ENCODE data around the gene FAR1. TPM values are rescaled to one million over a fixed set of nuclear protein-coding genes. Genes with fewer than 3 reads are reported as not detected.

The FAR1 gene
- total and polyA plus RNA-seq, 11 donors: 10.9 to 50.2 (median 30.7) TPM

DNA sequence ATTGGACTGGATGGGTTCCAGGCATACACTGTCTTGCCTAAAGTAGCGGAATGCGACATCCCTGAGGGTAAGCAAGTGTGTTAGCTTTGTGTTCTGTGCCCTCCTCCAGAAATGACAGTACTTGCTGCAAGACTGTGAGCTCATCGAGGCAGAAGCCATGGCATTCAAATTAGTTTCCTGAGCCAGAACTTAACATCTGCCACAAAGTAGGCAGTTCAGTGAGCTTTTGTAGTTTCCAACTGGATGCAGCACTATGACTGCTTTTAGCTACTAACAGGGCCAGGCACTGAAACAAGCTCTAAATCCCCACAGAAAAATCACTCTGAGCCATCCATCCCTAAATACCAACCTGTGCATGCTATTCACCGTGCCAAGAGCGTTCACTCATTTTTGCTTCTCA lies 1.2 kb upstream of the FAR1 start:
- H3K36me3 ChIP-seq: no peaks in the 10 kb centered on the region
- ATAC-seq: no peak
- intact Hi-C loops (cut with DNase I): no loop called here
- no peaks in the 10 kb centered on the region for H3K9me3 ChIP-seq
- H3K4me1 ChIP-seq: peaks cover 0 to 38% (median 20%) of the 10 kb centered on the region in 12 donors
- H3K27me3 ChIP-seq: no peaks in the 10 kb centered on the region
- no peak for DNase-seq
- peak overlapping the region in 9 of 12 donors; percentile 72 to 96 (median 89) for H3K4me3 ChIP-seq
- peak overlapping the region in 4 of 12 donors; percentile 86 to 92 (median 91) for H3K27ac ChIP-seq
- no peak for TF ChIP-seq CTCF (IDR thresholded peaks at IDR 0.05)
- TF ChIP-seq POLR2A (IDR thresholded peaks at IDR 0.05): no peak
- WGBS, 4 donors: 67 to 76% (median 74%) methylated on average over 5 of the region's 5 CpGs

GRCh38 chr11:13667795-13668101 lies 720 bp upstream of the FAR1 start:
- H3K4me1 ChIP-seq: peaks cover 0 to 43% (median 20%) of the 10 kb centered on the region in 12 donors
- no peaks in the 10 kb centered on the region for H3K36me3 ChIP-seq
- peak overlapping the region; percentile 56 to 92 (median 90) for H3K27ac ChIP-seq
- H3K4me3 ChIP-seq: peak overlapping the region; percentile 36 to 96 (median 88)
- DNase-seq (no peak), ATAC-seq (no peak)
- TF ChIP-seq POLR2A (IDR thresholded peaks at IDR 0.05) (no peak), CTCF (IDR thresholded peaks at IDR 0.05) (no peak)
- intact Hi-C loops (cut with DNase I): no loop called here
- no peaks in the 10 kb centered on the region for H3K27me3 ChIP-seq
- H3K9me3 ChIP-seq: no peaks in the 10 kb centered on the region
- WGBS, 4 donors: 4 to 11% (median 7%) methylated on average over 15 of the region's 15 CpGs

DNA sequence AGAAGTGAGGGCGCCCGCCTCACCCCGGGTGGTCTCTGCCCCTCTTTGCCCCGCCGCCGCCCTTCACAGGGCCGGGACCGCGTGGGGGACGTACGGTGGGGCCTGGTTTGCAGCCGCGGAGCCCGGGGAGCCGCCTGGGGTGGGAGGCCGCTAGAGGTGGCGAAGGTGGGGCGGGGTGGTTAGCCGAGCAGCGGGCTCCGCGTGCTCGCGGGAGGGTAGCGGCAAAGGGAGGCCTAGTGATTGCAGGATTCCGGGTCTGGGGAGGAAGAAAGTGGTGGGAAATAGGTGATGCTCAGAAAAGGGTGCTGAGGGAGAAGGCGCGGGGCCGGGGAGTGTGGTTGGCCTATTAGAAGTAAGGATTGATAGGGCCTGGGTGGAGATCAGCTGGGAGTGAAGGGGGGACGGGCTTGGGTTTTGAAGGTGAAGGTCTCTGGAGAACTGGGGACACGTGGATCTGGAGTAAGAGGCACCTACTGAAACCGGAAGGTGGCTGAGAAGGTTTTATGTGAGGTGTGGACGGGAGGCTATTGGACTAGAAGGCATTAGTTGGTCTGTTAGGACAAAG lies 571 bp downstream of the FAR1 start:
- peaks cover 0 to 55% (median 20%) of the 10 kb centered on the region in 12 donors for H3K4me1 ChIP-seq
- ATAC-seq (peak in 2 of 4 donors; percentile 11 to 31), DNase-seq (peak in 3 of 5 donors; percentile 38 to 59 (median 44))
- TF ChIP-seq CTCF (IDR thresholded peaks at IDR 0.05) (no peak), POLR2A (IDR thresholded peaks at IDR 0.05) (no peak)
- H3K4me3 ChIP-seq: peak overlapping the region; percentile 72 to 98 (median 90)
- H3K27me3 ChIP-seq: no peaks in the 10 kb centered on the region
- peak overlapping the region; percentile 66 to 92 (median 90) for H3K27ac ChIP-seq
- H3K36me3 ChIP-seq: no peaks in the 10 kb centered on the region
- no peaks in the 10 kb centered on the region for H3K9me3 ChIP-seq
- intact Hi-C loops (cut with DNase I): no loop called here
- WGBS, 4 donors: 1% methylated on average over 22 to 33 of the region's 33 CpGs

DNA sequence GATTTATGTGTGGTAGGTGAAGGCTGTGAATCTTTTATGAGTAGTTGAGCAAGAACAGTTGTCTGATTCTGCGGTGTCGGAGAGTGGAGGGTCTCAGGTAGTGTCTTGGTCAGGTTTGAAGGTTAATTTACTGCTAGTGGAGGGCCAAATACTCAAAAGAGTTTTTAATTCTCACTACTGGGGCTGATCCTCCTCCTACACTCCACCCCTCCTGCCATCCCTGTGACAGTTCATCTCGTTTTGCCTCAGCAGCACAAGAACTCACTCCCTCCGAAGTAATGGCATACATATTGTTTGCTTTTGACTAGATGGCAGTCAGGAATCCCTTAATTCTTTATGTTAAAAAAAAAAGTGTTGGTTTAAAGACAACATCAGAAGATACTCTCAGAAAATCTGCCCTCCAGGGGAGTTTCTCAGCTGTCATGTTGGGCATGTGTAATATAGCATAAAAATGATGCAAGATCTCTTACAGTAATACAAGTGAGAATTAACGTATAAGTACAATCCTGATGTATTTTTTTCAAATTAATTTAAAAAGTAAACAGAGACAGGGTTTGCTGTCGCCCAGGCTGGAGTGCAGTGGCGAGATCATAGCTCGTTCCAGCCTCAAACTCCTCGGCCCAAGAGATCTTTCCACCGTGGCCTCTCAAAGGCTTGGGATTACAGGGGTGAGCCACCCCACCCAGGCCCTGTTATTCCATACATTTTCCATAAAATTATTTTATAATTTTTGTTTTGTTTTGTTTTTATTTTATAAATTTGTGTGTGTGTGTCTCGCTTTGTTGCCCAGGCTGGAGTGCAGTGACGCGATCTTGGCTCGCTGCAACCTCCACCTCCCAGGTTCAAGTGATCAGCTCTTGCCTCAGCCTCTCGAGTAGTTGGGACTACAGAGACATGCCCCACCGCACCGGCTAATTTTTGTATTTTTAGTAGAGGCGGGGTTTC lies 1.3 kb downstream of the FAR1 start:
- Histone ChIP-seq H3K9me3 (no peaks in the 10 kb centered on the region), H3K27me3 (no peaks in the 10 kb centered on the region), H3K27ac (peak overlapping the region in 8 of 12 donors; percentile 78 to 92 (median 90)), H3K4me1 (peaks cover 0 to 61% (median 21%) of the 10 kb centered on the region in 12 donors), H3K36me3 (no peaks in the 10 kb centered on the region), H3K4me3 (peak overlapping the region; percentile 72 to 98 (median 90))
- no peak for TF ChIP-seq CTCF (IDR thresholded peaks at IDR 0.05)
- TF ChIP-seq POLR2A (IDR thresholded peaks at IDR 0.05): no peak
- whole genome bisulfite sequencing, 4 donors: 68 to 71% (median 69%) methylated on average over 18 of the region's 18 CpGs
- DNase-seq (no peak), ATAC-seq (no peak)
- intact Hi-C loops (cut with DNase I): loop anchor here in 1 of 10 donors (10.0 kb wide), 1 partner anchor 205 kb away; the partner anchor contains the start of gene BTBD10
